GM12801 (cell line): ENCODE measurements around the gene TXNDC5.

ENCODE experiments used
- TF ChIP-seq, protein P1 (sequence below): IDR thresholded peaks from one replicate; pipeline ENCODE4 v1.5.1; 2011; ENCODE audit warnings: control low read depth; ENCODE audit not compliant: insufficient read length; ENCODE audit errors: extremely low read depth

Gene TXNDC5

DNA sequence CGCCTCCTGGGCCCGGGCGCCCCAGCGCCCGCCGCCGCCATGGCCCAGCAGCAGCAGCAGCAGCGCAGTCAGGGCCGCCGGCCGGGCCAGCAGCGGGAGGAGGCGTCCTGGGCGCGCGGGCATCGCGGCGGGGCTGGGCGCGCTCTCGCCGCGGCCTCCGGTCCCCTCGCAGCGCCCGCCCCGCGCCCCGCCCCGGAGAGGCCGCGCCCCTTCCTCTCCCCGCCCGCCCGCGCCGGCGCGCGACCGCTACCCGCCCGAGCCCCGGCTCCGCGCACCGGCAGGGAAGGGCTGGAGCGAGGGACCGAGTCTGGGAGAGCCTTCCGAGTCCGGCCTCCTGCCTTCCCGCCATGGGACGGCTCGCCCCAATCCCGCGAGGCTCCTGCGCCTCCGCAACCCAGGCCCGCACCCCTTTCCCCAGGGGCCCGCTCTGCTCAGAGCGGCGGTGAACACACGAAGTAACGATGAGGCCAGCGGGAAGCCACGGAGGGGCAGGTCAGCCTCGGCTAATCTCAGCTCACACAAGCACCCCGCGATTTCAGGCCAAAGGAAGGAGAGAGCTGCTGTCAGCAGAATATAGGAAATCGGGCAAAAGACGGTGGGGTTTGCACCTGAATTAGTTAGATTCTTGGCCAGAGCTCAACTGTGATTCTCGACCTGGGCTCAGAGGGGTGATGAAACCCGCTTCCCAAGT, at the start of gene TXNDC5:
TXNDC5 (minus strand) TSS at position 135 of the 691 bp plus-strand sequence; CDS start at position 123, 12 bp downstream.
- TF ChIP-seq, protein P1, sequence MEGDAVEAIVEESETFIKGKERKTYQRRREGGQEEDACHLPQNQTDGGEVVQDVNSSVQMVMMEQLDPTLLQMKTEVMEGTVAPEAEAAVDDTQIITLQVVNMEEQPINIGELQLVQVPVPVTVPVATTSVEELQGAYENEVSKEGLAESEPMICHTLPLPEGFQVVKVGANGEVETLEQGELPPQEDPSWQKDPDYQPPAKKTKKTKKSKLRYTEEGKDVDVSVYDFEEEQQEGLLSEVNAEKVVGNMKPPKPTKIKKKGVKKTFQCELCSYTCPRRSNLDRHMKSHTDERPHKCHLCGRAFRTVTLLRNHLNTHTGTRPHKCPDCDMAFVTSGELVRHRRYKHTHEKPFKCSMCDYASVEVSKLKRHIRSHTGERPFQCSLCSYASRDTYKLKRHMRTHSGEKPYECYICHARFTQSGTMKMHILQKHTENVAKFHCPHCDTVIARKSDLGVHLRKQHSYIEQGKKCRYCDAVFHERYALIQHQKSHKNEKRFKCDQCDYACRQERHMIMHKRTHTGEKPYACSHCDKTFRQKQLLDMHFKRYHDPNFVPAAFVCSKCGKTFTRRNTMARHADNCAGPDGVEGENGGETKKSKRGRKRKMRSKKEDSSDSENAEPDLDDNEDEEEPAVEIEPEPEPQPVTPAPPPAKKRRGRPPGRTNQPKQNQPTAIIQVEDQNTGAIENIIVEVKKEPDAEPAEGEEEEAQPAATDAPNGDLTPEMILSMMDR = no peak

DNA sequence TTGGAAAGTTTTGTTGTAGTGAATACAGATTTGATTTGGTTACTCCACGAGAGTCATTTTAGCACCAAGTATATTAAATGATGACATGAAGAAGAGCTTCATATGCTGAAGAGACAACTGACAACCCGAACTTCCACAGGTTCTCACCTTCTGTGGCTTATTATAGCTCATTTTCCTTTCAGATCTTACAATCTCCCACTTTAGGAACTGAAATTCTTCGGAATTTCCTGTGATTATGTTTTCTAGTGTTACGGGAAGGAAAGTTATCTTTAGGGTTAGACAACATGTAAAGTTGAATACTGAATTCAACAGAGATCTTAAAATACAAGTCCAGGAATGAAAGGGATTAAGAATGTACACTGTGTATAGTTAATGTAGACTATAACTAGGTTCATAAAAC, 49.6 kb upstream of the TXNDC5 start:
- TF ChIP-seq, protein P1 = no peak

DNA sequence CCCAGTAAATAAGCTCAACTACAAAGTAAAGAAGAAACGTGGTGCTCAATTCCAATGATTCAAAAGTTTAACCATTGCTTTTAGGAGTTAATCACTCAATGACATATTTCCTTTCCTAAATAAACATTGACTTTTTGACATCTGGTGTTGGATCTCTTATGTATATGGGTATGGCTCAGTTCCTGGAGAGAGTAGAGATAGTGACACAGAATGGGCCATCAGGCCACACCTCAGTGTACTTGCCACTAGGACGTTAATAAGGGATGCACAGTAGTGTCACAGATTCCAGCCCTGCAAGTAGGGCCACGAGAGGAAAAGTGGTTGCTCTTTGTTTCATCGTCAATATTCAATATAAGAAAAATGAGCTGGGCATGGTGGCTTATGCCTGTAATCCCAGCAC, 48.9 kb upstream of the TXNDC5 start:
- TF ChIP-seq, protein P1 = no peak

DNA sequence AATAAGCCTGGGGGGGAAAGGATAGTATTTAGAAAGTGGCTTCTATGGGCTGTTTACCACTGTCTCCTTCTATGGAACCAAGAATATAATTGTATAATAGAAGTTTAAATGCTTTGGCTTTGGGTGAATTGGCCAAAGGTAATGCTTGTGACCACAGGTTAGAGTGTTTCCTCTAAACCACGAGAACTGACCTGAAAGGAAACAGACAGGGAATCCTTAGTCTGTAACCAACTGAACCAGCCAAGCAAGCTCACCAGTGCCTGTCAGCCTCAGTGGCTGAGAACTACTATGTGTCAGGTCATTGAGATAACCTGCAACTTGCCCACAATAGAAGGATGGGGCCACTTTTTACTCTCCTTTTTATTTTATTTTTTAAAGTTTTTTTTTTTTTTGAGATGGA, 47.9 kb upstream of the TXNDC5 start:
- TF ChIP-seq, protein P1 = no peak

DNA sequence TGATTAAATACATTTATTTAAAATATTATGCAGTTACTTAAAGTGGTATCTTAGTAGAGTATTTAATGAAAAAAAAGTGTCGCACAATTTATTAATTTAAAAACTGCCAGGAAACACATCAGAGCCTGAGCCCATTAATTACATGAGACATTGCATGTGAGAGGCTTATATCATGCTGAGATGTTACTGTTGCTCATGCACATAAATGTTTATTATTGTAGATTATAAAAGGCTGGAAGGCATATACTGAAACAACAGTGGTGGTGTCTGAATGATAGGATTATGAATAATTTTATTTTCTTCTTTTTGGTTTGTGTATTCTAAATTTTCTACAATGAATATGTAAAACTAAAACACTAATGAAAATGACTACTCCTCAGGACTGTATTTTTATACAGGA, 45.7 kb upstream of the TXNDC5 start:
- TF ChIP-seq, protein P1 = no peak

DNA sequence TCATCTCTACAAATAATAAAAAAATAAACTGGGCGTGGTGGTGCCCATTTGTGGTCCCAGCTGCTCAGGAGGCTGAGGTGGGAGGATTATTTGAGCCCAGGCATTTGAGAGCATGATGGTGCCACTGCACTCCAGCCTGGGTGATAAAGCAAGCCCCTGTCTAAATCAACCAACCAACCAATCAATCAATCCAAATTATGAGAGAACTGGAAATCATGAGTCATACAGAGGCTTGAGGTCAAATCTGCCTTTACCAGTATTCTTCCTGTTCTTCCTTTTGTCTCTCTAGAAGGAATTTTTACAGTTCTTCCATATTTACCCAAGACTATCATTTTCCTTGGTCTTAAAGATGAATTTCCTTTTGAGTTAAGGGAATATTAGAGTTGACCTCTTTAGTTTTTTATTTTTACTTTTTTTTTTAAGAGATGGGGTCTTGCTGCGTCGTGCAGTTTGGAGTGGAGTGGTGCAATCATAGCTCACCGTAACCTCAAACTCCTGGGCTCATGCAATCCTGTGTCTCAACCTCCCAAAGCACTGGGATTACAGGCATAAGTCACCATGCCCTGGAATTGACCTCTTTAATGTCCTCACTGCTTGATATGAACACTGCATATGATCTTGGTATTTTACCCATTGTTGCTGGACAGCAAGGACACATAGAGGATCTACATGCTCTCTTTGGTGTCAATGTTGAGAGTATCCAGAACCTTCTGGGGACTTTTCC, 44.1 kb upstream of the TXNDC5 start:
- TF ChIP-seq, protein P1 = no peak

DNA sequence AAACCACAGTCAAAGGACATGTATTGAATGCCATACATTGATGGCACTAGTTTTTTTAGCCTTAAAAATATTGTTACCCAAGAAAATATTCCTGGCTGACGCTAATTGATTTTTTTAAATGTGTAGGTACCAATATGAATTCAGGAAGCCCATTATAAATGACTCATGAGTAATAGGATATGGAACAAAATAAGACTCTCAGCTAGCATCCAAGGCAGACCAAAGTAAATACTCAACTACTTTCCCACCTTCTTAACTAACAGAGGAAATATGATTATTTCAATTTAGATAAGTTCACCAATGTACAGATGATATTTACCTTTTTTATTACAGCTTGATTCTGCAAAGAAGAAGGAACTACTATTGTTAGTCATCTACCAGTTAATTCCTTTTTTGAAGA, 43.2 kb upstream of the TXNDC5 start:
- TF ChIP-seq, protein P1 = no peak
